ENCODE measurements around the gene TMEM244.

DNA sequence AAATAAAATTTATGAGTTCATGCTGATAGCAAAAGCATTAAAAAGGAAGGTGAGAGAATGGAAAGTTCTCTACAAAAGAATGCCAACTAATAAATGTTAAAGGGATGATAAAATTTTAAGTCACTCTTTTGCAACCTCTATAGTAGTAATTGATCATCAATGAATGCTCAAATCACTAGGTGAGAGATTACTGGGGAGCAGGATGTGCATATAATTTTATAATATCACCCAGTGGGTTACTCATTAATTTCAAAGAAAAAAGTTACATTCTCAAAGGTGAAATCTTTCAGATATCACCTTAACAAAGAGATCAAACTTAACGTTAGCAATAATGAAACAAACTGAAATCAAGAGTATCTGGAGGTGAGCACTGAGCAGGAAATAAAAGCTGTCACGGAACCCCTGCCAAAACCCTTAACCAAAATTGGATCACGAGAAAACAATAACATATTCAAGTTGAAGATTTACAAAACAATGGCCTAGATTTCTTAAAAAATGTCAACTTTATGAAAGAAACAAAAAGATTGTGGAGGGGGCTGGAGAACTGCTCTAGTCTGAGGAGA, 45.5 kb upstream of the TMEM244 start:
- TF ChIP-seq POLR2A (IDR thresholded peaks at IDR 0.05), result no peak
- TF ChIP-seq, protein P1, sequence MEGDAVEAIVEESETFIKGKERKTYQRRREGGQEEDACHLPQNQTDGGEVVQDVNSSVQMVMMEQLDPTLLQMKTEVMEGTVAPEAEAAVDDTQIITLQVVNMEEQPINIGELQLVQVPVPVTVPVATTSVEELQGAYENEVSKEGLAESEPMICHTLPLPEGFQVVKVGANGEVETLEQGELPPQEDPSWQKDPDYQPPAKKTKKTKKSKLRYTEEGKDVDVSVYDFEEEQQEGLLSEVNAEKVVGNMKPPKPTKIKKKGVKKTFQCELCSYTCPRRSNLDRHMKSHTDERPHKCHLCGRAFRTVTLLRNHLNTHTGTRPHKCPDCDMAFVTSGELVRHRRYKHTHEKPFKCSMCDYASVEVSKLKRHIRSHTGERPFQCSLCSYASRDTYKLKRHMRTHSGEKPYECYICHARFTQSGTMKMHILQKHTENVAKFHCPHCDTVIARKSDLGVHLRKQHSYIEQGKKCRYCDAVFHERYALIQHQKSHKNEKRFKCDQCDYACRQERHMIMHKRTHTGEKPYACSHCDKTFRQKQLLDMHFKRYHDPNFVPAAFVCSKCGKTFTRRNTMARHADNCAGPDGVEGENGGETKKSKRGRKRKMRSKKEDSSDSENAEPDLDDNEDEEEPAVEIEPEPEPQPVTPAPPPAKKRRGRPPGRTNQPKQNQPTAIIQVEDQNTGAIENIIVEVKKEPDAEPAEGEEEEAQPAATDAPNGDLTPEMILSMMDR (IDR thresholded peaks at IDR 0.05), result no peak

Data from tibial nerve (tissue), 3 donors.